CD4-positive, alpha-beta T cell (primary cell): ENCODE measurements around the gene TTYH3. TPM values are rescaled to one million over a fixed set of nuclear protein-coding genes. Genes with fewer than 3 reads are reported as not detected.

Experiments
- ATAC-seq: fragments of 200-7000 bp; cut with Tn5 transposase; one replicate; pipeline ENCODE4 v1.10.0; 2022; ENCODE audit warnings: mild to moderate bottlenecking; ENCODE audit not compliant: poor library complexity
- CTCF ChIA-PET: fragments of 350-600 bp; sonication (Branson Sonifier 250); formaldehyde crosslinking; loops from one replicate; lab custom pipeline; 2021; ENCODE audit warnings: antibody characterized with exemption, inconsistent platforms; lab: Charles Lee
- POLR2A ChIA-PET: fragments of 350-600 bp; sonication (Branson Sonifier 250); formaldehyde crosslinking; loops from one replicate; lab custom pipeline; 2021; ENCODE audit warnings: antibody characterized with exemption, inconsistent platforms; lab: Charles Lee
- DNase-seq, 14 experiments: peaks; one replicate each; pipeline ENCODE4 v3.0.0-alpha.2; 2013 to 2020; ENCODE audit warnings: mixed read lengths in 2 of 14
- H3K27ac ChIP-seq, 2 donors: one replicate each; pipeline versions ENCODE4 v1.5.1 to v1.7.0; 2013; ENCODE audit warnings: low read length in 2 of 2, low read depth in 1 of 2, mild to moderate bottlenecking in 1 of 2
- H3K27me3 ChIP-seq, 2 experiments: 1 replicate in 1 of 2; 2 replicates in 1 of 2; pipeline versions ENCODE4 v1.6.1 to v1.7.0; 2013; ENCODE audit warnings: low read length in 2 of 2, control low read depth in 1 of 2, mild to moderate bottlenecking in 1 of 2, moderate library complexity in 1 of 2; ENCODE audit not compliant: insufficient read depth in 2 of 2, control insufficient read depth in 1 of 2
- H3K36me3 ChIP-seq: one replicate; pipeline ENCODE4 v1.6.1; 2013; ENCODE audit warnings: low read length, control low read depth; ENCODE audit not compliant: insufficient read depth
- H3K4me1 ChIP-seq: one replicate; pipeline ENCODE4 v1.6.1; 2013; ENCODE audit warnings: low read length, control low read depth; ENCODE audit not compliant: insufficient read depth
- H3K4me3 ChIP-seq: one replicate; pipeline ENCODE4 v1.5.1; 2013; ENCODE audit warnings: mild to moderate bottlenecking, low read length, moderate library complexity
- H3K9me3 ChIP-seq, 2 experiments: 1 replicate in 1 of 2; 2 replicates in 1 of 2; pipeline versions ENCODE4 v1.6.1 to v1.7.0; 2013; ENCODE audit warnings: low read length in 2 of 2, mild to moderate bottlenecking in 2 of 2, control low read depth in 1 of 2, moderate library complexity in 1 of 2; ENCODE audit not compliant: control insufficient read depth in 1 of 2, insufficient read depth in 1 of 2
- H3K27ac Mint-ChIP-seq: one replicate; pipeline ENCODE4 v1.8.0; 2020; ENCODE audit warnings: mixed read lengths
- H3K27me3 Mint-ChIP-seq: one replicate; pipeline ENCODE4 v1.8.0; 2021; ENCODE audit warnings: mixed read lengths
- H3K36me3 Mint-ChIP-seq: one replicate; pipeline ENCODE4 v1.8.0; 2021; ENCODE audit warnings: low read depth, mixed read lengths
- H3K4me1 Mint-ChIP-seq: one replicate; pipeline ENCODE4 v1.8.0; 2021; ENCODE audit warnings: low read depth, mixed read lengths
- H3K4me3 Mint-ChIP-seq: one replicate; pipeline ENCODE4 v1.8.0; 2020; ENCODE audit warnings: mild to moderate bottlenecking, mixed read lengths
- H3K9me3 Mint-ChIP-seq: one replicate; pipeline ENCODE4 v1.8.0; 2020; ENCODE audit warnings: mixed read lengths
- CTCF ChIP-seq: fragments of 200-600 bp; IDR thresholded peaks from one replicate; pipeline ENCODE4 v1.8.0; 2022; ENCODE audit warnings: antibody characterized with exemption, mild to moderate bottlenecking
- intact Hi-C, 2 experiments: fragments of 100-400 bp; cut with DNase I in 1 of 2; cut with micrococcal nuclease in 1 of 2; formaldehyde crosslinking; loops; one replicate each; pipeline versions ENCODE4 v1.15.1 to v1.9.0; 2023 to 2025; cut with DNase I, micrococcal nuclease
- total RNA-seq, 174 experiments: library from RNA in 2 of 174; stranded (reverse) in 2 of 174; gene quantifications; one replicate each; pipeline ENCODE4 v1.2.3 and lab custom pipeline; 2021 to 2026

Gene TTYH3
- total RNA-seq, 2 experiments from 2014 or later, result 7.9 to 9.3 TPM

- Histone ChIP-seq H3K27ac (no peak overlapping the region), H3K4me3 (no peak overlapping the region), H3K9me3 (no peaks in the 10 kb centered on the region), H3K27me3 (no peaks in the 10 kb centered on the region), H3K4me1 (peaks cover 21% of the 10 kb centered on the region), H3K36me3 (no peaks in the 10 kb centered on the region)
- DNase-seq (no peak), ATAC-seq (no peak)
- Mint-ChIP-seq H3K36me3 (no peaks in the 10 kb centered on the region), H3K4me1 (peaks cover 22% of the 10 kb centered on the region), H3K9me3 (no peaks in the 10 kb centered on the region), H3K27ac (no peak overlapping the region), H3K4me3 (no peak overlapping the region), H3K27me3 (no peaks in the 10 kb centered on the region)
- intact Hi-C loops, result no loop called here
- ChIA-PET POLR2A (no interaction called here), CTCF (interaction anchor here (1.3 kb wide), 1 partner anchor 31 kb away, joined by 4 read pairs; no protein-coding TSS in a partner anchor)
- TF ChIP-seq CTCF, result no peak
Observed at GRCh38 chr7:2701832-2702593, 70.2 kb downstream of the TTYH3 start.

GRCh38 chr7:2702594-2702957 lies 70.8 kb downstream of the TTYH3 start:
- no peak for DNase-seq
- CTCF ChIA-PET, result interaction anchor here (1.3 kb wide), 1 partner anchor 32 kb away, joined by 4 read pairs; no protein-coding TSS in a partner anchor
- H3K27me3 Mint-ChIP-seq, result no peaks in the 10 kb centered on the region
- Histone ChIP-seq H3K4me1 (peaks cover 21% of the 10 kb centered on the region), H3K27me3 (no peaks in the 10 kb centered on the region), H3K4me3 (no peak overlapping the region), H3K36me3 (no peaks in the 10 kb centered on the region), H3K9me3 (no peaks in the 10 kb centered on the region), H3K27ac (no peak overlapping the region)
- intact Hi-C loops, result no loop called here
- H3K36me3 Mint-ChIP-seq, result no peaks in the 10 kb centered on the region
- H3K4me3 Mint-ChIP-seq, result no peak overlapping the region
- H3K9me3 Mint-ChIP-seq, result no peaks in the 10 kb centered on the region
- ATAC-seq, result no peak
- POLR2A ChIA-PET, result no interaction called here
- H3K27ac Mint-ChIP-seq, result no peak overlapping the region
- TF ChIP-seq CTCF, result no peak
- H3K4me1 Mint-ChIP-seq, result peaks cover 22% of the 10 kb centered on the region

- no peaks in the 10 kb centered on the region for H3K36me3 Mint-ChIP-seq
- CTCF ChIA-PET, result interaction anchor here (1.0 kb wide), 1 partner anchor 35 kb away, joined by 5 read pairs; no protein-coding TSS in a partner anchor
Observed at GRCh38 chr7:2705371-2706096, 73.7 kb downstream of the TTYH3 start.

More at GRCh38 chr7:2705371-2706096, 73.7 kb downstream of the TTYH3 start:
- no peaks in the 10 kb centered on the region for H3K9me3 ChIP-seq
- H3K36me3 ChIP-seq, result no peaks in the 10 kb centered on the region
- Mint-ChIP-seq H3K4me1 (peaks cover 13% of the 10 kb centered on the region), H3K9me3 (no peaks in the 10 kb centered on the region), H3K27me3 (no peaks in the 10 kb centered on the region), H3K27ac (no peak overlapping the region), H3K4me3 (no peak overlapping the region)
- no peak overlapping the region for H3K27ac ChIP-seq
- POLR2A ChIA-PET, result interaction anchor here (0.5 kb wide), 1 partner anchor 1876 kb away, joined by 3 read pairs; no protein-coding TSS in a partner anchor
- H3K27me3 ChIP-seq, result no peaks in the 10 kb centered on the region
- no peak for TF ChIP-seq CTCF
- DNase-seq, result no peak
- ATAC-seq, result no peak
- H3K4me3 ChIP-seq, result no peak overlapping the region
- intact Hi-C loops, result no loop called here
- peaks cover 17% of the 10 kb centered on the region for H3K4me1 ChIP-seq
